Measurements from ENCODE around the gene BMP3. TPM values are rescaled to one million over a fixed set of nuclear protein-coding genes. Genes with fewer than 3 reads are reported as not detected.

The BMP3 gene
- total and polyA plus RNA-seq, 12 donors: 0.07 to 1.00 (median 0.35) TPM

GRCh38 chr4:81031796-81032551 lies 1.5 kb downstream of the BMP3 start:
- Histone ChIP-seq H3K9me3 (replicated peaks in 1 of 3) (no peaks in the 10 kb centered on the region), H3K27ac (no peak overlapping the region), H3K27me3 (peaks cover 27% of the 10 kb centered on the region), H3K4me3 (peak overlapping the region in 1 of 4 donors; percentile 26), H3K4me1 (replicated peaks in 1 of 2) (no peaks in the 10 kb centered on the region), H3K36me3 (replicated peaks in 1 of 2) (no peaks in the 10 kb centered on the region)
- TF ChIP-seq CTCF (IDR thresholded peaks at IDR 0.05): no peak
- TF ChIP-seq POLR2A (IDR thresholded peaks at IDR 0.05): no peak
- no peak for DNase-seq
- intact Hi-C loops (cut with DNase I): no loop called here
- WGBS, 4 donors: 9 to 12% (median 11%) methylated on average over 15 of the region's 15 CpGs

DNA sequence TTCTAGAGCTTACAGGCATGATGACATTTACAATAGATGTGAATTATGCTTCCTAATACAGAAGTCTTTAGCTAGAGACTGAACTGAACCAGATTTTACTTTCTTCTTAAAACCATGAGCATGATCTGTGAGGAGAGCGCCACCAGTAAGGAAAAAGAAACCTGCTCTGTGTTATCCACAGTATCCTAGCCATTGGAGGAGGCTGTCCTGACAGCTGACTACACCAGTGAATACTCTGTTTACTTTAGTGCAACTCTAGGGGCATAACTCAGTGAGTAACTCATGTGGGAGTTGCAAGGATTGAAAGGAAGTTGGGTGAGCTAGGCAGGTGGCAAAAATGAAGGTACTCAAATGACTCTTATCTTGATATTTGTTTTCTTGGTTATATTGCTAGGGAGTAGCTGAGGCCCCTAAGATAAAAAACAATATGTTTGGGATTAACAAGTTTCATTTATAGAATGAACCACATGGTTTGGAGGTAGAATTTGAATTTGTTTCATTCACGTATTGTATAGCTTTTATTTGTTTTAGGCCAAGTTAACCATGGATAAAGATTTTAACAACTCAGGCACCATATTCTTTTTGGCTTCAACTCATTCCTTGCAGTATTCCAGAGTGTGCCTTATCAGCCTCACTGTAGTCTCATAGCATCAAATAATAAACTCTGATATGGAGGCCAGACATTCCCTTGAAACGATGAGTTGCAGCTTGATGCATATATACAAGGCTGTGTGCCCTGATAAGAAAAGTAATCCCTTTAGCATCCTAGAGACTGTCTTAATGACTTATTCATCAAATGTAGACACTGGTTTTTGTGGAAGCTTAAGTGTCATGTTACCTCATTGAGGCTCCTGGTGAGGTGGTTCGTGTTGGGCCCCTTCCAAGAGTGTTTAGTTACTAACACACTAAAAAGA lies 2.5 kb downstream of the BMP3 start:
- TF ChIP-seq POLR2A (IDR thresholded peaks at IDR 0.05) (no peak), CTCF (IDR thresholded peaks at IDR 0.05) (no peak)
- Histone ChIP-seq H3K27ac (no peak overlapping the region), H3K36me3 (replicated peaks in 1 of 2) (no peaks in the 10 kb centered on the region), H3K4me1 (replicated peaks in 1 of 2) (no peaks in the 10 kb centered on the region), H3K9me3 (replicated peaks in 1 of 3) (no peaks in the 10 kb centered on the region), H3K4me3 (no peak overlapping the region), H3K27me3 (peaks cover 27% of the 10 kb centered on the region)
- no peak for DNase-seq
- 56 to 66% (median 59%) methylated on average over 4 of the region's 4 CpGs for WGBS, 4 donors
- intact Hi-C loops (cut with DNase I): no loop called here

DNA sequence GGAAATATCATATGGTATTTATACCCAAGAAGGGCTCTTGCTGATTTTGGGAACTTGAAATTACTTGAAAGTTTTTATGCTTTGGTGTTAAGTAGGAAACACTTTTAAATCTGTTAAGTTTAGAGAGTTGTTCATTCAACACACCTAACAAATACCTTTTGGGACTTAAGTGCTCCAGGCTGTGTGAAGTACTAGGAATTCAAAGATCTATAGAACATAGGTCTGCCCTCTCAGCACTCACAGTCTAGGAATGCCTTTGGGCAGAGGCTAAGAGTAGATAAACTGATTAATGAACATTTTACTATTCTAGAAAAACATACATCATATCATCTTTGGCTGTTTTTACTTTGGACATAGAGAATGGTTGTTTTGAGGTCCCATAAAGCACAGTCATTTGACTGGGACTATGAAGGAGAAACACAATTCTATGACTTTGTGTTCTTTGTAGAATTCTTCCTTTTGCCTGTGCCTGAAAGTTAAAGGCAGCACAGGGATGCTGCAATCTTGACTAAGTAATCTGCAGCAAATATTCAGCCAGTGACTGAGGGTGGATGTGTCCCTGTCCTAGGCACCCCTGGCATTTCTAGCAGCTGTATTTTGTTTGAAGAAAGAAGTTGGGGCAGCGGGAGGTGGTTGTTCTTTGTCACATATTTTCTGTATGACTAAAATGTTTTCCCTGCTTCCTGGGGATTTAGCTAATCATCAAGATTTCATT lies 8.3 kb downstream of the BMP3 start:
- no peak overlapping the region for H3K4me3 ChIP-seq
- H3K27ac ChIP-seq: no peak overlapping the region
- intact Hi-C loops (cut with DNase I): no loop called here
- TF ChIP-seq CTCF (IDR thresholded peaks at IDR 0.05): no peak
- H3K27me3 ChIP-seq: no peaks in the 10 kb centered on the region
- H3K36me3 ChIP-seq (replicated peaks in 1 of 2): no peaks in the 10 kb centered on the region
- H3K4me1 ChIP-seq (replicated peaks in 1 of 2): no peaks in the 10 kb centered on the region
- 55 to 75% (median 63%) methylated on average over 1 of the region's 1 CpG for WGBS, 4 donors
- no peak for DNase-seq
- no peaks in the 10 kb centered on the region for H3K9me3 ChIP-seq (replicated peaks in 1 of 3)

Data from adrenal gland (tissue), 12 donors.